HG02623 (cell line): ENCODE measurements around the gene RBMX.

Experiments used
- ATAC-seq: cut with Tn5 transposase; IDR thresholded peaks from one replicate; pipeline ENCODE4 v1.9.1; 2021; ENCODE audit warnings: moderate library complexity; ENCODE audit not compliant: unreplicated experiment

RBMX gene

GRCh38 chrX:136849395-136849794 is 31.1 kb downstream of the RBMX start:
- no peak for ATAC-seq

DNA sequence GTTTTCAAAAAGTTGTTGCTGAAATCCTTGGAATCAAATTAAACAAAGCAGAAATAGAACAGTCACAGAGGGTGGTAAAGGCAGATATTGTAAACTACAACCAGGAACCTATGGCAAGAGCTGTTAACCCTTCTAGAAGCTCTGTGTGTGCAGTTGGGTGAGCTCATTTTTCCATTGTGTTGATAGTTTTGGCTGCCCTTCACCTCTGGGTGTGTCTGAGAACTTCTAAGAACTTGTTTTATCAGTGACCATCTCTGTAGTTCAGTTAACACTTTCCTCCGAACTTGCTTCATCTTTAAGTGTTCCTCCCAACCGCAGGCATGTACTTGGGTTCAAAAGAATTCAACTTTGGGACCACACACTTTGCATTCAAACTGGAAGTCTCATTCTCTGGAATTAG is 32.7 kb downstream of the RBMX start:
- ATAC-seq = no peak

DNA sequence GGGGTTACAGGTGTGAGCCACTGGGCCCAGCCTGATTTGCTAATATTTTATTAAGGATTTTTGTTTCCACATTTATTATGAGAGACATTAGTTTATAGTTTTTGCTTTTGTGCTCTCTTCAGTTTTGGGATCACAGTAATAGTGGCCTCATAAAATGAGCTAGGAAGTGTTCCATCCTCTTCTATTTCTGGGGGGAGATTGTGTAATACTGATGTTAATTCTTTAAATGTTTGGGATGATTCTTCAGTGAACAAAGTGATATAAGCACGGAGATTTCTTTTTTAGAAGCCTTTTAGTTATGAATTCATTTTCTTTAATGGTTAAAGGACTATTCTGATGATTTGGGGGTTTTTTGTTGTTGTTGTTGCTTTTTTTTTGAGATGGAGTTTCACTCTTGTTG is 41.3 kb downstream of the RBMX start:
- no peak for ATAC-seq

GRCh38 chrX:136835761-136836160 is 44.8 kb downstream of the RBMX start:
- no peak for ATAC-seq

DNA sequence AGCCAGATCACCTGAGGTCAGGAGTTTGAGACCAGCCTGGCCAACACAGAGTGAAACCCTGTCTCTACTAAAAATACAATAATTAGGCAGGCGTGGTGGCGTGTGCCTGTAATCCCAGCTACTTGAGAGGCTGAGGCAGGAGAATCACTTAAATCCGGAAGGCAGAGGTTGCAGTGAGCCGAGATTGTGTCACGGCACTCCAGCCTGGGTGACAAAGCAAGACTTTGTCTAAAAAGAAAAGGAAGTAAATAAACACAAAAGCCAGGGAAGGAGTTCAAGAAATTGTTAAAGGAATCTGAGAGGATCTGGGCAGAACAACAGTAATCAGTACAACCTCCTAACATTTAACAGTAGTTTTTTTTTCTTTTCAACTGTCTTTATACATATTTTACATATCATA is 51.1 kb downstream of the RBMX start:
- no peak for ATAC-seq

- ATAC-seq = no peak
Observed at GRCh38 chrX:136828830-136829229, 51.7 kb downstream of the RBMX start.

DNA sequence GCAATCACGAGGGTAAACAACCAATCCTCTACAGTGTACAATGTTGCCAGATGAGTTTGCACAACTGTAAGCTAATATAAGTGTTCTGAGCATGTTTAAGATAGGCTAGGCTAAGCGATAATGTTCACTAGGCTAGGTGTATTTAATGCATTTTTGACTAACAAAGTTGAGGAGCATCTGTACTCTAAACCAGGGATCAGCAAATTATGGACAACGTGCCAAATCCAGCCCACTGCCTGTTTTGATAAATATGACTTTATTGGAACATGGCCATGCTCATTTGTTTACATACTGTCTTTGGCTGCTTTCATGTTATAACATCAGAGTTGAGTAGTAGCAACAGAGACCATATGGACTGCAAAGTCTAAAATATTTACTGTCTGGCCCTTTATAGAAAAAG is 53.5 kb downstream of the RBMX start:
- no peak for ATAC-seq

GRCh38 chrX:136825771-136826170 is 54.8 kb downstream of the RBMX start:
- no peak for ATAC-seq
